ENCODE results near the gene ARHGAP26.

ARHGAP26 gene

DNA sequence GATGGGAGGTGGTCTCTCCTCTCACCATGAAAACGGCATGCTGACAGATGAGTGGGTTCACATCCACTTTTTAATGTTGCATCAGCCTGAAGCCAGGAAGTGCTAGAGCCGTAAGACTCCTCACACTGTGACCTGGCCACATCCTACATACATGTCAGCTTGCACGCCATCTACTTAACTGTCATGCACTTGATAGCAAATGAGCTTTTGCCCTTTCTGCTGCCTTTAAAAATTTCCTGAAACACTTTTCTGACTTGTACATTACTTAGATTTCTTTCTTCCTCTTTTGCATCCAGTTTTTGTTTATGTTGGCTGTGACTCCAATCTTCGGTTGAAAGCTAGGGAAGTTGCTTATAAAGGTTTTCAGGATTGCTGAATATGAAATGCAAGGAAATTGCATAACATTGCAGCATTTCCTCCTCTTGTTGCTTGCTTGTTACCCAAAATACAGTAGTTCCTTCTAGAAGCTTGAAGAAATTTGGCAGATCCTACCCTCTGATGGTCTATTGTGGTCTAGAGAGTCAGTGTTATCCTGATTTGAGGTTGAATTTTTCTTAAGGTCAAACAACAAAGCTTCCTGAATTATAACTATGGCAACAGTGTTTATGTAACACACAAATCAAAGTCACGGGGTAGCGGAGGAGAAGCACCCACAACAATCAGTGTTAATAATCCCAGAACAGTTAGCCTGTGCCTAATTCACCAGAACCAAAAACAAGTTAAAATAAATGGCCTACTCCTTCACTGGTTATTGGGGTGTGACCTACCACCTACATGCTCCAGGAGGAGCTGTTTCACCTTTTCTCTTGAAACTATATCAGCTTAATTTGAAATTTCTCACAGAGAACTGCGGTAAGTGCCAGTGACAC, 232.5 kb downstream of the ARHGAP26 start:
- H3K4me1 ChIP-seq (ENCODE audit: control insufficient read depth in 5 of 5, insufficient read depth in 5 of 5, low read length in 5 of 5) = peaks cover 10 to 59% (median 49%) of the 10 kb centered on the region in 5 donors
- peak overlapping the region in 2 of 5 donors; percentile 10 to 18 for H3K4me3 ChIP-seq (ENCODE audit: low read depth in 1 of 5, low read length in 5 of 5)
- H3K36me3 ChIP-seq (ENCODE audit: control insufficient read depth in 5 of 5, insufficient read depth in 5 of 5, low read length in 5 of 5) = no peaks in the 10 kb centered on the region
- peak overlapping the region in 4 of 5 donors; percentile 18 to 43 (median 30) for H3K9ac ChIP-seq (ENCODE audit: low read length in 5 of 5)
- H3K9me3 ChIP-seq (ENCODE audit: control insufficient read depth in 5 of 5, low read length in 5 of 5) = no peaks in the 10 kb centered on the region
- no peaks in the 10 kb centered on the region for H3K27me3 ChIP-seq (ENCODE audit: control insufficient read depth in 5 of 5, insufficient read depth in 4 of 5, low read length in 5 of 5)
- H3K27ac ChIP-seq (ENCODE audit: low read depth, low read length) = peak overlapping the region; percentile 90

DNA sequence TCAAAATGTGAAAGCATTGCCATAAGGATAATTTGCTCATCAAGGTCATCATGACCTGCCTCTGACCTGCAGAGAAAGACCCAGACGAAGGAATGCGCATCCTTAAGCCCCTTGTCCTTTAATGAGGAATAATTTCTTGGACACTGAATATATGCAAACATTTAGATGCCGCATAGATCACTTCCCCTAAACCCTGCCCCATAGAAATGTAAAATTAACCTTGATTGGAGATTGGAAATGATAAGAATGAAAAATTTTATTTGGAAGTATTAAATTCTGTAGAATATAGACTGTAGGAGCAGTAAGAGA, 233.1 kb downstream of the ARHGAP26 start:
- no peaks in the 10 kb centered on the region for H3K36me3 ChIP-seq (ENCODE audit: control insufficient read depth in 5 of 5, insufficient read depth in 5 of 5, low read length in 5 of 5)
- peak overlapping the region; percentile 90 for H3K27ac ChIP-seq (ENCODE audit: low read depth, low read length)
- no peaks in the 10 kb centered on the region for H3K9me3 ChIP-seq (ENCODE audit: control insufficient read depth in 5 of 5, low read length in 5 of 5)
- H3K4me3 ChIP-seq (ENCODE audit: low read depth in 1 of 5, low read length in 5 of 5) = no peak overlapping the region
- H3K27me3 ChIP-seq (ENCODE audit: control insufficient read depth in 5 of 5, insufficient read depth in 4 of 5, low read length in 5 of 5) = no peaks in the 10 kb centered on the region
- H3K9ac ChIP-seq (ENCODE audit: low read length in 5 of 5) = peak overlapping the region; percentile 12 to 43 (median 18)
- H3K4me1 ChIP-seq (ENCODE audit: control insufficient read depth in 5 of 5, insufficient read depth in 5 of 5, low read length in 5 of 5) = peaks cover 10 to 63% (median 54%) of the 10 kb centered on the region in 5 donors

DNA sequence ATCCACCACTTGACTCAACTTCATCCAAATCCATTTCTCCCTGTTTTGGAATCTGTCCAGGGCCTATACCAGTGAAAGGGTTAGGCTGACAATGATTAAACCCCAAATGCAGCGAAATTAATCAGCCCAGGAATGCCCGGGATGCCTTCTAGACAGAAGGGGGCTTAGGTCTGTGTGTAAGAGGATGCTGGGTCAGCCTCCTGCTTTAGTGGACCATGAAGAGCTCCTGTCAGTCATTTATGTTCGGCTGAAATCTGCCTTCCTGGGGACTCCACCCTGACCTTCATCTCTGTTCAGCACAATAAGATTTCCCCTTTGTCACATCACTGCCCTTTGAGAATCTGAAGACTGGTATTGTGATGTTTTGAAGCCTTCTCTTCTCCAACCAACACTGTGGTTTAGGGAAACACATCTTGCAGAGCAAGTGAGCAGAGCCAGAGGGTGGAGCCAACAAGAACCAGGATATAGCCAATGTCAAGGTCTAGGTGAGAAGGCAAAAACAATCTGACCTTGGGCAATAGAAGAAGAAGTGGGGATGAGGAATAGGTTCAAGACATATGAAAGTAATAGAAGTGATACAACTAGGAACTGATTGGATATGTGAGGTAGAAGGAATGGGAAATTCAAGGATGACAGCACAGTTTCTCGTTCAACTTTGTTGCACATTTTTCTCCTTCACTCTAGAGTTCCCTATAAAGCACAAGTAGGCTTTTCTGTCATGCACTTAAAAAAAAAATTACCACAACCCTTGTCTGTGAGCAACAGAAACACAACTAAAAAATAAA, 234.4 kb downstream of the ARHGAP26 start:
- no peaks in the 10 kb centered on the region for H3K9me3 ChIP-seq (ENCODE audit: control insufficient read depth in 5 of 5, low read length in 5 of 5)
- peaks cover 14 to 69% (median 65%) of the 10 kb centered on the region in 5 donors for H3K4me1 ChIP-seq (ENCODE audit: control insufficient read depth in 5 of 5, insufficient read depth in 5 of 5, low read length in 5 of 5)
- H3K4me3 ChIP-seq (ENCODE audit: low read depth in 1 of 5, low read length in 5 of 5) = no peak overlapping the region
- no peaks in the 10 kb centered on the region for H3K36me3 ChIP-seq (ENCODE audit: control insufficient read depth in 5 of 5, insufficient read depth in 5 of 5, low read length in 5 of 5)
- H3K9ac ChIP-seq (ENCODE audit: low read length in 5 of 5) = no peak overlapping the region
- peaks cover 0 to 3% (median 0%) of the 10 kb centered on the region in 5 donors for H3K27me3 ChIP-seq (ENCODE audit: control insufficient read depth in 5 of 5, insufficient read depth in 4 of 5, low read length in 5 of 5)
- peak overlapping the region; percentile 90 for H3K27ac ChIP-seq (ENCODE audit: low read depth, low read length)

DNA sequence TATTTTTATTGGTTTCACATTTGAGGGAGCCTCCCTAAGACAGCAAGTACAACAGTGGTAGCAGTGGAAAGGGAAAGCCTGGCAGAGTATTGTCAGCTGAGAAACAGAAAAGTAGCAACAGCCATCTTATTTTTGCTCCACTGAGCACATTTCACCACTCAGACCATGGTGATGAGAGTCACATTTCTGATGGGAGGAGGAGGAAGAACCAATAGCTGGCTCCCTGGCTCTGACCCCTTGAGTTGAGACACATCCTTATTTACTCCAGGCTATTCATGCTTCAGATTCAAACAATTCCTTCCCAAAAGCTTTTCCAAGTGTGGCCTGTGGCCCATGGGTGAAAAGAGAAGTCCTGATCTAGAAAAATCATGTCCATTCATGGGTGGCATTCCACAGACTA, 236.3 kb downstream of the ARHGAP26 start:
- no peaks in the 10 kb centered on the region for H3K9me3 ChIP-seq (ENCODE audit: control insufficient read depth in 5 of 5, low read length in 5 of 5)
- H3K9ac ChIP-seq (ENCODE audit: low read length in 5 of 5) = no peak overlapping the region
- H3K4me1 ChIP-seq (ENCODE audit: control insufficient read depth in 5 of 5, insufficient read depth in 5 of 5, low read length in 5 of 5) = peaks cover 14 to 70% (median 60%) of the 10 kb centered on the region in 5 donors
- H3K27ac ChIP-seq (ENCODE audit: low read depth, low read length) = peak overlapping the region; percentile 75
- no peak overlapping the region for H3K4me3 ChIP-seq (ENCODE audit: low read depth in 1 of 5, low read length in 5 of 5)
- H3K27me3 ChIP-seq (ENCODE audit: control insufficient read depth in 5 of 5, insufficient read depth in 4 of 5, low read length in 5 of 5) = peaks cover 0 to 3% (median 0%) of the 10 kb centered on the region in 5 donors
- no peaks in the 10 kb centered on the region for H3K36me3 ChIP-seq (ENCODE audit: control insufficient read depth in 5 of 5, insufficient read depth in 5 of 5, low read length in 5 of 5)

DNA sequence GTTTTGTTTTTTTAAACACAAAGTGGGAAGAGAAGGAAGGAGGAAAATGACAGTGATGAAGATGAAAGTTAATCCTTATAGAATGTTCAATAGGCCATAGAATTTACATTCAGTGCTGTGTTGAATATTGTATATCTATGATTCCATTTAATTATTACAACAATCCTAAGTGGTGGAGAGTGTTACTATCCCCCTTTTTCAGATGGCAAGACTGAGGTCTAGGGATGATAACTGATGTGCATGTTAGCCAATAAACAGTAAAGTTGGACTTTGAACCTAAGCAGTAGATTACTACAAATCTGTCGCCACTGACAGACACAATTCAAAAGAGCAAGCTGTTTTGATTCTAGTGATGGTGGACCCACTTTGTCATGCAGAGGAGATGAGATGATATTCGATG, 237.9 kb downstream of the ARHGAP26 start:
- Histone ChIP-seq H3K4me3 (ENCODE audit: low read depth in 1 of 5, low read length in 5 of 5) (no peak overlapping the region), H3K9ac (ENCODE audit: low read length in 5 of 5) (peak overlapping the region in 1 of 5 donors; percentile 21), H3K9me3 (ENCODE audit: control insufficient read depth in 5 of 5, low read length in 5 of 5) (no peaks in the 10 kb centered on the region), H3K4me1 (ENCODE audit: control insufficient read depth in 5 of 5, insufficient read depth in 5 of 5, low read length in 5 of 5) (peaks cover 9 to 55% (median 49%) of the 10 kb centered on the region in 5 donors), H3K27me3 (ENCODE audit: control insufficient read depth in 5 of 5, insufficient read depth in 4 of 5, low read length in 5 of 5) (peaks cover 0 to 3% (median 0%) of the 10 kb centered on the region in 5 donors), H3K27ac (ENCODE audit: low read depth, low read length) (peak overlapping the region; percentile 75), H3K36me3 (ENCODE audit: control insufficient read depth in 5 of 5, insufficient read depth in 5 of 5, low read length in 5 of 5) (no peaks in the 10 kb centered on the region)

DNA sequence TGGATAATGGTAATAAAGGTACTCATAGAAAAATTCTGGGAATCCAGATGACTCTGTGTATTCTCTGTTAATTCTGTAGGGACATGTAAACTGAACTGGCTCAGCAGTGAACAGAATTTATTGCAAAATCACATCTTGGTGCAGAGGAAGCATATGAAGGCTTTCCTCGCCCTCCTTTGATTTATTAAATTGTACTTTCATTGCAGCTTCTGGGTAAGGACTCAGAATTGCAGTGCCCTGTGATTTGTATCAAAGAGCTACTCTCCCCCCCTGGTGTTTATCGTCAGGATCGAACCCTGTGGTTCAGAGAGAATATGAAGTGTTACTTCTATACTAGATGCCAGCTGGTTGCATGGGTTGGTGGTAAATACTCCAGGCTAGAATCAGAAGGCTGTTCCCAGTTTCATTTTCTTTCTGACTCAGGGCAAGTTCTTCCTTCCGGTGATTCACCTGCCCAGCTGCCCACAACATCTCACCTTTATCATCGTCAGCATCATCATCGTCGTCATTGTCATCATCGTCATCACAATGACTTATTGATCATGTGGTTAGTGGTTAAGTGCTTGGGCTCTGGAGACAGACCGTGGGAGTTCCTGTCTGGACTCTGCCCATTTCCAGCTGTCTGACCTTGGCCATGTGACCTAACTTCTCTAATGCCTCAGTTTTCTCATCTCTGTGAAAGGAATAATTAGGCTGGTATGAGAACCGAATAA, 238.8 kb downstream of the ARHGAP26 start:
- peak overlapping the region; percentile 75 for H3K27ac ChIP-seq (ENCODE audit: low read depth, low read length)

DNA sequence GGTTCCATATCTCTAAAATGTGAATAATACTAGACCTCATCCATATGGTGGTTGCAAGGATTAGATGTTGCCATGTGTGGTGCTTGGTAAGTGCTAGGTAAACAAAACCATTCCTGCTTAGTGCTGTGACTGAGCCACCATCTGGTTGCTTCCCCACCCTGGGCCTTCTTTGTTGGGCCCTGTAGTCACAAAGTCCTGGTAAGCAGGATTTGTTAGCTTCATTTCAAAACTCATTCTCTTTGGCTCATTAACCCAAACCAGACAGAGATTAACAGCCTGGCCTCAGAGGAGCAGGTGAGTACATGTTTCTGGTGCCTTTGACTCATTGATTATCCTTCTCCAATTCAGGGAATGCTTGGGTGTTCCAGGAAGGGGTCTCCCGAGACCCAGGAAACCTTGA, 240.2 kb downstream of the ARHGAP26 start:
- no peak overlapping the region for H3K27ac ChIP-seq (ENCODE audit: low read depth, low read length)
- peaks cover 5 to 37% (median 34%) of the 10 kb centered on the region in 5 donors for H3K4me1 ChIP-seq (ENCODE audit: control insufficient read depth in 5 of 5, insufficient read depth in 5 of 5, low read length in 5 of 5)
- H3K9me3 ChIP-seq (ENCODE audit: control insufficient read depth in 5 of 5, low read length in 5 of 5) = no peaks in the 10 kb centered on the region
- no peak overlapping the region for H3K4me3 ChIP-seq (ENCODE audit: low read depth in 1 of 5, low read length in 5 of 5)
- peaks cover 0 to 4% (median 0%) of the 10 kb centered on the region in 5 donors for H3K36me3 ChIP-seq (ENCODE audit: control insufficient read depth in 5 of 5, insufficient read depth in 5 of 5, low read length in 5 of 5)
- no peak overlapping the region for H3K9ac ChIP-seq (ENCODE audit: low read length in 5 of 5)
- H3K27me3 ChIP-seq (ENCODE audit: control insufficient read depth in 5 of 5, insufficient read depth in 4 of 5, low read length in 5 of 5) = peaks cover 0 to 3% (median 0%) of the 10 kb centered on the region in 5 donors

More for the DNA sequence above, 238.8 kb downstream of the ARHGAP26 start:
- peaks cover 7 to 49% (median 43%) of the 10 kb centered on the region in 5 donors for H3K4me1 ChIP-seq (ENCODE audit: control insufficient read depth in 5 of 5, insufficient read depth in 5 of 5, low read length in 5 of 5)
- peak overlapping the region in 3 of 5 donors; percentile 7 to 28 (median 23) for H3K4me3 ChIP-seq (ENCODE audit: low read depth in 1 of 5, low read length in 5 of 5)
- no peaks in the 10 kb centered on the region for H3K36me3 ChIP-seq (ENCODE audit: control insufficient read depth in 5 of 5, insufficient read depth in 5 of 5, low read length in 5 of 5)
- H3K27me3 ChIP-seq (ENCODE audit: control insufficient read depth in 5 of 5, insufficient read depth in 4 of 5, low read length in 5 of 5) = peaks cover 0 to 3% (median 0%) of the 10 kb centered on the region in 5 donors
- H3K9me3 ChIP-seq (ENCODE audit: control insufficient read depth in 5 of 5, low read length in 5 of 5) = no peaks in the 10 kb centered on the region
- H3K9ac ChIP-seq (ENCODE audit: low read length in 5 of 5) = peak overlapping the region in 2 of 5 donors; percentile 21 to 63

DNA sequence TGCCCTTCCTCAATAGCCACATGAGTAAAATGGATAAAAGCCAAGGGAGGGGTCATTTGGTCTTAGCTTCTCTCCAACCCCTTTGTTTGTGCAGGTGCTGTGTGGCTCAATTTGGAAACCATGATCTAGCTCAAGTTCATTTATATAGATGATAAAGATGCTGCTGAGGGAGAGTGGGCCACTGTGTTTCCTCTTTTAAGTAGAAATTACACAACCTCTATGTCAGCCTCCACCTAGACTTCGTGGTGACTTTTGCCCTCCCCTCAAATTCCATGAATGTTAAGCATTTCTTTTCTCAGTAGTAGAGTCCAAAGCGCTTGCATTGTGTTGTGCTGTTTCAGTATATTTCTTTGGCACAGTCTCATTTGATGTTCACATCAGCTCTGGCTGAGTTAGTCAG, 241.4 kb downstream of the ARHGAP26 start:
- Histone ChIP-seq H3K27ac (ENCODE audit: low read depth, low read length) (no peak overlapping the region), H3K27me3 (ENCODE audit: control insufficient read depth in 5 of 5, insufficient read depth in 4 of 5, low read length in 5 of 5) (peaks cover 0 to 3% (median 0%) of the 10 kb centered on the region in 5 donors), H3K4me1 (ENCODE audit: control insufficient read depth in 5 of 5, insufficient read depth in 5 of 5, low read length in 5 of 5) (peaks cover 4 to 31% (median 28%) of the 10 kb centered on the region in 5 donors), H3K9ac (ENCODE audit: low read length in 5 of 5) (no peak overlapping the region), H3K9me3 (ENCODE audit: control insufficient read depth in 5 of 5, low read length in 5 of 5) (no peaks in the 10 kb centered on the region), H3K4me3 (ENCODE audit: low read depth in 1 of 5, low read length in 5 of 5) (no peak overlapping the region), H3K36me3 (ENCODE audit: control insufficient read depth in 5 of 5, insufficient read depth in 5 of 5, low read length in 5 of 5) (peaks cover 0 to 4% (median 0%) of the 10 kb centered on the region in 5 donors)

DNA sequence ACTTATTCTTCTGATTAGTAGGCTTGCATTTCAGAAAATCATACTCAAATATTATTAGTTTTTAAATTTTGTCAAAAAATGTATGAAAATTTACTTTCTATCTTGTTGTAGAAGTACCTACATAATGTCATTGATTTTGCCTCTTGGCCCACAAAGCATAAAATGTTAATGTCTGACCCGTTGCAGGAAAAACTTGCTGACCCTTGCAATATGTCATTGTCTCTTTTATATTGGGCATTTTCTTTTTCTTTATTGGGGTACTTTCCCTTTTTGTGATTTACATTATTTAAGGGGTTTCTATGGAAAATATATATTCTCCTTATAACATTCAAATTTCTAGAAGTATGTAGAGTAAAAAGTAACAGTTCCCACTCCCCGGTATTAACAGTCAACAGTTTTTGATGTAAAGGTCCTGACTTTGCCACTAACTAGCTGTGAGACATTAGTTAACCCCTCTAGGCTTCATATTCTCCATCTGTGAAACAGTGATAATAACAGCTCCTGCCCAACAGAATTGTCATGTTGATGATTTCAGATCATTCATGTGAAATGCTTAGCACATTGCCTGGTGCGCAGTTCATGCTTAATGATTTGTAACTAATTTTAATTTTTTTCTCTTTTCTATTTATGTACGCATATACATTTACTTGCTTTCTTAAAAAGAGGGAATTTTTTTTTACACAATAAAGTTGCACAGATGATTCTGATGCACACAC, 243.2 kb downstream of the ARHGAP26 start:
- H3K27ac ChIP-seq (ENCODE audit: low read depth, low read length) = no peak overlapping the region
- no peak overlapping the region for H3K9ac ChIP-seq (ENCODE audit: low read length in 5 of 5)
- H3K9me3 ChIP-seq (ENCODE audit: control insufficient read depth in 5 of 5, low read length in 5 of 5) = peaks cover 0 to 4% (median 0%) of the 10 kb centered on the region in 5 donors
- H3K27me3 ChIP-seq (ENCODE audit: control insufficient read depth in 5 of 5, insufficient read depth in 4 of 5, low read length in 5 of 5) = peaks cover 0 to 3% (median 0%) of the 10 kb centered on the region in 5 donors
- peaks cover 0 to 4% (median 0%) of the 10 kb centered on the region in 5 donors for H3K36me3 ChIP-seq (ENCODE audit: control insufficient read depth in 5 of 5, insufficient read depth in 5 of 5, low read length in 5 of 5)
- H3K4me1 ChIP-seq (ENCODE audit: control insufficient read depth in 5 of 5, insufficient read depth in 5 of 5, low read length in 5 of 5) = peaks cover 4 to 17% (median 13%) of the 10 kb centered on the region in 5 donors
- no peak overlapping the region for H3K4me3 ChIP-seq (ENCODE audit: low read depth in 1 of 5, low read length in 5 of 5)
